22Rv1 (cell line): ENCODE data around the gene VIM.

ENCODE experiments used
- ZFX ChIP-seq: fragments of 450-650 bp; IDR thresholded peaks from 2 replicates; pipeline ENCODE4 v1.6.1; 2017; ENCODE audit warnings: antibody characterized with exemption, borderline replicate concordance
- TF ChIP-seq, protein P1 (sequence below): fragments of 450-650 bp; IDR thresholded peaks from 2 replicates; pipeline ENCODE4 v1.5.1; 2017; ENCODE audit warnings: mild to moderate bottlenecking

DNA sequence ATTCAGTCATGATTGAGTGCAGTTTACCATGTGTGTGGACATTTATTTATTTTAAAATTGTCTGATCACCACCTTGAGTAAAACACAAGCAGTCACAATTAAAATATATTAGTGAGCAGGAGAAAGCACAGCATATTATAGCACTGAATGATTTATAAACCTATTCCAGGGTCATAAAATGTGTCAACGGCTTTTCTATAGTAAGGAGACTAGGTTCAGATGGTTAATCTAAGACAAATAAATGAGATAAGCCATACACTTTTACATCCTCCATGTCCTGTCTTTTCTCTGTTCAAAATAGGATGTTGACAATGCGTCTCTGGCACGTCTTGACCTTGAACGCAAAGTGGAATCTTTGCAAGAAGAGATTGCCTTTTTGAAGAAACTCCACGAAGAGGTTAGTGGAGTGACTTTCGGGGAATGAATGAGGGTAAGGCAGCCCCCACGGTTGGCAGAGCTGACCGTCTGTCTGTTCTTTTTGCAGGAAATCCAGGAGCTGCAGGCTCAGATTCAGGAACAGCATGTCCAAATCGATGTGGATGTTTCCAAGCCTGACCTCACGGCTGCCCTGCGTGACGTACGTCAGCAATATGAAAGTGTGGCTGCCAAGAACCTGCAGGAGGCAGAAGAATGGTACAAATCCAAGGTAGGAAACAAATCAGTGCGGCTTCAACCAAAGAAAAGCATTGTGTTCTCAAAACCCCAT lies 5.4 kb downstream of the VIM start:
- TF ChIP-seq, protein P1, sequence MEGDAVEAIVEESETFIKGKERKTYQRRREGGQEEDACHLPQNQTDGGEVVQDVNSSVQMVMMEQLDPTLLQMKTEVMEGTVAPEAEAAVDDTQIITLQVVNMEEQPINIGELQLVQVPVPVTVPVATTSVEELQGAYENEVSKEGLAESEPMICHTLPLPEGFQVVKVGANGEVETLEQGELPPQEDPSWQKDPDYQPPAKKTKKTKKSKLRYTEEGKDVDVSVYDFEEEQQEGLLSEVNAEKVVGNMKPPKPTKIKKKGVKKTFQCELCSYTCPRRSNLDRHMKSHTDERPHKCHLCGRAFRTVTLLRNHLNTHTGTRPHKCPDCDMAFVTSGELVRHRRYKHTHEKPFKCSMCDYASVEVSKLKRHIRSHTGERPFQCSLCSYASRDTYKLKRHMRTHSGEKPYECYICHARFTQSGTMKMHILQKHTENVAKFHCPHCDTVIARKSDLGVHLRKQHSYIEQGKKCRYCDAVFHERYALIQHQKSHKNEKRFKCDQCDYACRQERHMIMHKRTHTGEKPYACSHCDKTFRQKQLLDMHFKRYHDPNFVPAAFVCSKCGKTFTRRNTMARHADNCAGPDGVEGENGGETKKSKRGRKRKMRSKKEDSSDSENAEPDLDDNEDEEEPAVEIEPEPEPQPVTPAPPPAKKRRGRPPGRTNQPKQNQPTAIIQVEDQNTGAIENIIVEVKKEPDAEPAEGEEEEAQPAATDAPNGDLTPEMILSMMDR = no peak
- no peak for TF ChIP-seq ZFX
